ENCODE results near the gene VCL.

The VCL gene

GRCh38 chr10:74075906-74076305 is 78.0 kb downstream of the VCL start:
- no peak for DNase-seq (ENCODE audit: low read depth in 3 of 3)

- DNase-seq (ENCODE audit: low read depth in 3 of 3), result no peak
Observed at GRCh38 chr10:74076961-74077360, 79.0 kb downstream of the VCL start.

GRCh38 chr10:74077416-74077815 is 79.5 kb downstream of the VCL start:
- no peak for DNase-seq (ENCODE audit: low read depth in 3 of 3)

- peak; percentile 12 to 41 (median 37) for DNase-seq (ENCODE audit: low read depth in 3 of 3)
Observed at GRCh38 chr10:74078037-74078436, 80.1 kb downstream of the VCL start.

GRCh38 chr10:74079028-74079935 is 81.4 kb downstream of the VCL start:
- DNase-seq (ENCODE audit: low read depth in 3 of 3), result no peak

- DNase-seq (ENCODE audit: low read depth in 3 of 3), result no peak
Observed at GRCh38 chr10:74079936-74080590, 82.1 kb downstream of the VCL start.

GRCh38 chr10:74081192-74081803 is 83.4 kb downstream of the VCL start:
- DNase-seq (ENCODE audit: low read depth in 3 of 3), result peak in 2 of 3 donors; percentile 7 to 20

- DNase-seq (ENCODE audit: low read depth in 3 of 3), result no peak
Observed at GRCh38 chr10:74081941-74082718, 84.2 kb downstream of the VCL start.

- DNase-seq (ENCODE audit: low read depth in 3 of 3), result no peak
Observed at GRCh38 chr10:74083304-74083703, 85.4 kb downstream of the VCL start.

- DNase-seq (ENCODE audit: low read depth in 3 of 3), result no peak
Observed at GRCh38 chr10:74084955-74085354, 87.0 kb downstream of the VCL start.

GRCh38 chr10:74086317-74086716 is 88.4 kb downstream of the VCL start:
- no peak for DNase-seq (ENCODE audit: low read depth in 3 of 3)

GRCh38 chr10:74088722-74089121 is 90.8 kb downstream of the VCL start:
- no peak for DNase-seq (ENCODE audit: low read depth in 3 of 3)

- DNase-seq (ENCODE audit: low read depth in 3 of 3), result no peak
Observed at GRCh38 chr10:74092372-74092771, 94.5 kb downstream of the VCL start.

GRCh38 chr10:74093530-74094164 is 95.7 kb downstream of the VCL start:
- no peak for DNase-seq (ENCODE audit: low read depth in 3 of 3)

- DNase-seq (ENCODE audit: low read depth in 3 of 3), result no peak
Observed at GRCh38 chr10:74094231-74094630, 96.3 kb downstream of the VCL start.

GRCh38 chr10:74096777-74097176 is 98.9 kb downstream of the VCL start:
- no peak for DNase-seq (ENCODE audit: low read depth in 3 of 3)

GRCh38 chr10:74097776-74098175 is 99.9 kb downstream of the VCL start:
- DNase-seq (ENCODE audit: low read depth in 3 of 3), result no peak

GRCh38 chr10:74099420-74099819 is 101.5 kb downstream of the VCL start:
- DNase-seq (ENCODE audit: low read depth in 3 of 3), result no peak

GRCh38 chr10:74099836-74100235 is 101.9 kb downstream of the VCL start:
- no peak for DNase-seq (ENCODE audit: low read depth in 3 of 3)

GRCh38 chr10:74103560-74104258 is 105.8 kb downstream of the VCL start:
- no peak for DNase-seq (ENCODE audit: low read depth in 3 of 3)

- DNase-seq (ENCODE audit: low read depth in 3 of 3), result no peak
Observed at GRCh38 chr10:74104480-74104879, 106.6 kb downstream of the VCL start.
